Mesenchymal stem cell (in vitro differentiated cells and primary cell): ENCODE measurements around the gene RPSA.
A peak's percentile ranks its signal among the peaks of the same experiment; 100 is the strongest.
"Not testable (repeated sequence)": the region's sequence is repeated elsewhere in the genome, so short reads cannot be mapped to it uniquely, and the experiment has no call there.

Experiments used
- DNase-seq: peaks from one replicate; pipeline ENCODE4 v3.0.0-alpha.2; 2013
- H2AFZ ChIP-seq: one replicate; pipeline ENCODE4 v1.6.1; 2013; ENCODE audit warnings: low read depth, mild to moderate bottlenecking, control low read depth, inconsistent platforms, low read length, moderate library complexity
- H2AK5ac ChIP-seq: 2 replicates; pipeline ENCODE4 v1.6.1; 2013; ENCODE audit warnings: low read length, moderate library complexity, mild to moderate bottlenecking, inconsistent platforms; ENCODE audit not compliant: severe bottlenecking
- H2BK120ac ChIP-seq: one replicate; pipeline ENCODE4 v1.6.1; 2013; ENCODE audit warnings: low read depth, mild to moderate bottlenecking, inconsistent platforms, low read length, moderate library complexity
- H2BK12ac ChIP-seq, 2 experiments: one replicate each; pipeline ENCODE4 v1.6.1; 2013; ENCODE audit warnings: inconsistent platforms in 2 of 2, low read length in 2 of 2, mild to moderate bottlenecking in 2 of 2, moderate library complexity in 2 of 2, control low read depth in 1 of 2
- H2BK15ac ChIP-seq: one replicate; pipeline ENCODE4 v1.6.1; 2013; ENCODE audit warnings: mild to moderate bottlenecking, low read depth, inconsistent platforms; ENCODE audit not compliant: poor library complexity, severe bottlenecking
- H2BK5ac ChIP-seq: 2 replicates; pipeline ENCODE4 v1.6.1; 2013; ENCODE audit warnings: low read depth, mild to moderate bottlenecking, low read length, control low read depth, inconsistent platforms; ENCODE audit not compliant: poor library complexity, severe bottlenecking
- H3K14ac ChIP-seq, 2 experiments: one replicate each; pipeline ENCODE4 v1.6.1; 2013; ENCODE audit warnings: inconsistent platforms in 2 of 2, low read length in 2 of 2, control low read depth in 1 of 2, mild to moderate bottlenecking in 1 of 2, moderate library complexity in 1 of 2
- H3K18ac ChIP-seq, 2 experiments: one replicate each; pipeline ENCODE4 v1.6.1; 2013; ENCODE audit warnings: inconsistent platforms in 2 of 2, low read length in 2 of 2, control low read depth in 1 of 2, low read depth in 1 of 2, mild to moderate bottlenecking in 1 of 2
- H3K23ac ChIP-seq, 2 experiments: one replicate each; pipeline ENCODE4 v1.6.1; 2013; ENCODE audit warnings: inconsistent platforms in 2 of 2, low read length in 2 of 2, mild to moderate bottlenecking in 2 of 2, moderate library complexity in 2 of 2, control low read depth in 1 of 2
- H3K27ac ChIP-seq: 2 replicates; pipeline ENCODE4 v1.5.1; 2013; ENCODE audit warnings: mild to moderate bottlenecking, moderate library complexity, low read length, control low read depth, inconsistent platforms; ENCODE audit not compliant: poor library complexity, severe bottlenecking
- H3K27me3 ChIP-seq, 2 experiments: 2 replicates each; pipeline versions ENCODE4 v1.6.1 to v1.7.0; 2013; ENCODE audit warnings: low read length in 2 of 2, mild to moderate bottlenecking in 2 of 2, moderate library complexity in 2 of 2, control low read depth in 1 of 2, inconsistent platforms in 1 of 2; ENCODE audit not compliant: control insufficient read depth in 1 of 2, insufficient read depth in 1 of 2
- H3K36me3 ChIP-seq, 2 experiments: 2 replicates each; pipeline versions ENCODE4 v1.6.1 to v1.7.0; 2013; ENCODE audit warnings: low read length in 2 of 2, control low read depth in 1 of 2, inconsistent platforms in 1 of 2, low read depth in 1 of 2, mild to moderate bottlenecking in 1 of 2; ENCODE audit not compliant: insufficient read depth in 2 of 2, control insufficient read depth in 1 of 2
- H3K4ac ChIP-seq, 2 experiments: one replicate each; pipeline ENCODE4 v1.6.1; 2013; ENCODE audit warnings: inconsistent platforms in 2 of 2, low read length in 2 of 2, mild to moderate bottlenecking in 2 of 2, moderate library complexity in 2 of 2, control low read depth in 1 of 2, low read depth in 1 of 2
- H3K4me1 ChIP-seq: 2 replicates; pipeline ENCODE4 v1.6.1; 2013; ENCODE audit warnings: low read depth, low read length, control low read depth; ENCODE audit not compliant: control insufficient read depth, insufficient read depth
- H3K4me2 ChIP-seq: 2 replicates; pipeline ENCODE4 v1.6.1; 2013; ENCODE audit warnings: low read length, mild to moderate bottlenecking, inconsistent platforms; ENCODE audit not compliant: poor library complexity, severe bottlenecking
- H3K4me3 ChIP-seq, 2 experiments: 2 replicates each; pipeline versions ENCODE4 v1.5.1 to v1.7.0; 2013; ENCODE audit warnings: low read length in 2 of 2, mild to moderate bottlenecking in 2 of 2, control low read depth in 1 of 2, low read depth in 1 of 2; ENCODE audit not compliant: insufficient read depth in 1 of 2
- H3K79me1 ChIP-seq: replicated peaks from 2 replicates; pipeline ENCODE4 v1.6.1; 2013; ENCODE audit warnings: mild to moderate bottlenecking, control low read depth, low read length, inconsistent platforms; ENCODE audit not compliant: poor library complexity, severe bottlenecking
- H3K9ac ChIP-seq: 2 replicates; pipeline ENCODE4 v1.7.0; 2013; ENCODE audit warnings: mild to moderate bottlenecking, low read length, moderate library complexity
- H3K9me3 ChIP-seq: 2 replicates; pipeline ENCODE4 v1.7.0; 2013; ENCODE audit warnings: mild to moderate bottlenecking, low read length; ENCODE audit not compliant: control insufficient read depth
- H4K8ac ChIP-seq: one replicate; pipeline ENCODE4 v1.6.1; 2013; ENCODE audit warnings: inconsistent platforms, mild to moderate bottlenecking, low read length, moderate library complexity
- H4K91ac ChIP-seq: one replicate; pipeline ENCODE4 v1.6.1; 2013; ENCODE audit warnings: mild to moderate bottlenecking, low read length, inconsistent platforms
- WGBS: methylation state at CpG from one replicate; pipeline ENCODE4 v1.1.7; 2013; ENCODE audit warnings: mixed read lengths; 5-methylcytosine and 5-hydroxymethylcytosine counted together

RPSA gene

GRCh38 chr3:39412668-39413260 is 6.2 kb downstream of the RPSA start:
- no peak overlapping the region for H4K91ac ChIP-seq
- peaks cover 11% of the 10 kb centered on the region for H3K79me1 ChIP-seq
- H2BK12ac ChIP-seq = no peak overlapping the region
- no peak for DNase-seq
- no peak overlapping the region for H3K4ac ChIP-seq
- H3K9ac ChIP-seq = peak overlapping the region; percentile 9
- H3K27ac ChIP-seq = no peak overlapping the region
- no peaks in the 10 kb centered on the region for H3K9me3 ChIP-seq
- H3K4me3 ChIP-seq = no peak overlapping the region
- no peak overlapping the region for H3K18ac ChIP-seq
- H2BK120ac ChIP-seq = no peak overlapping the region
- H2BK15ac ChIP-seq = no peak overlapping the region
- peak overlapping the region; percentile 28 for H4K8ac ChIP-seq
- no peak overlapping the region for H2AK5ac ChIP-seq
- peaks cover 54 to 72% of the 10 kb centered on the region in 2 experiments for H3K36me3 ChIP-seq
- H3K23ac ChIP-seq = no peak overlapping the region
- H2BK5ac ChIP-seq = no peak overlapping the region
- H3K4me2 ChIP-seq = no peak overlapping the region
- 96% methylated on average over 9 of the region's 9 CpGs for WGBS
- H3K14ac ChIP-seq = no peak overlapping the region
- H3K4me1 ChIP-seq = peaks cover 15% of the 10 kb centered on the region
- no peaks in the 10 kb centered on the region for H3K27me3 ChIP-seq
- H2AFZ ChIP-seq = no peak overlapping the region

- no peak overlapping the region for H2AFZ ChIP-seq
- no peak overlapping the region for H4K91ac ChIP-seq
- no peak for DNase-seq
- peak overlapping the region; percentile 30 for H2BK15ac ChIP-seq
- H3K4me1 ChIP-seq = peaks cover 10% of the 10 kb centered on the region
- H3K27ac ChIP-seq = no peak overlapping the region
- no peak overlapping the region for H3K18ac ChIP-seq
- H3K4ac ChIP-seq = no peak overlapping the region
- H3K9ac ChIP-seq = peak overlapping the region; percentile 9
- no peak overlapping the region for H2BK12ac ChIP-seq
- H3K23ac ChIP-seq = no peak overlapping the region
- H3K14ac ChIP-seq = no peak overlapping the region
- WGBS = 90% methylated on average over 6 of the region's 6 CpGs
- peaks cover 48 to 62% of the 10 kb centered on the region in 2 experiments for H3K36me3 ChIP-seq
- no peak overlapping the region for H2BK5ac ChIP-seq
- no peaks in the 10 kb centered on the region for H3K9me3 ChIP-seq
- peaks cover 11% of the 10 kb centered on the region for H3K79me1 ChIP-seq
- H4K8ac ChIP-seq = no peak overlapping the region
- H3K4me2 ChIP-seq = no peak overlapping the region
- H2AK5ac ChIP-seq = no peak overlapping the region
- no peaks in the 10 kb centered on the region for H3K27me3 ChIP-seq
- H2BK120ac ChIP-seq = no peak overlapping the region
- H3K4me3 ChIP-seq = no peak overlapping the region
Measured at GRCh38 chr3:39413691-39414420, 7.3 kb downstream of the RPSA start.

- no peak overlapping the region for H4K8ac ChIP-seq
- H2AK5ac ChIP-seq = no peak overlapping the region
- no peak overlapping the region for H3K4me2 ChIP-seq
- peak overlapping the region; percentile 30 for H2BK15ac ChIP-seq
- H4K91ac ChIP-seq = no peak overlapping the region
- peaks cover 9% of the 10 kb centered on the region for H3K4me1 ChIP-seq
- H3K79me1 ChIP-seq = peaks cover 11% of the 10 kb centered on the region
- H3K9me3 ChIP-seq = no peaks in the 10 kb centered on the region
- no peak overlapping the region for H3K23ac ChIP-seq
- no peak overlapping the region for H2AFZ ChIP-seq
- H2BK5ac ChIP-seq = no peak overlapping the region
- no peak for DNase-seq
- H3K36me3 ChIP-seq = peaks cover 44 to 56% of the 10 kb centered on the region in 2 experiments
- no peak overlapping the region for H3K27ac ChIP-seq
- H2BK120ac ChIP-seq = no peak overlapping the region
- H3K9ac ChIP-seq = peak overlapping the region; percentile 1
- no peaks in the 10 kb centered on the region for H3K27me3 ChIP-seq
- H3K18ac ChIP-seq = no peak overlapping the region
- no peak overlapping the region for H3K4me3 ChIP-seq
- WGBS = 90% methylated on average over 2 of the region's 2 CpGs
- no peak overlapping the region for H3K14ac ChIP-seq
- no peak overlapping the region for H2BK12ac ChIP-seq
- no peak overlapping the region for H3K4ac ChIP-seq
Measured at GRCh38 chr3:39414421-39414907, 7.9 kb downstream of the RPSA start.

- H3K9me3 ChIP-seq, H2AK5ac ChIP-seq, H3K4me1 ChIP-seq, H3K79me1 ChIP-seq, H3K9ac ChIP-seq, H2BK120ac ChIP-seq, H2AFZ ChIP-seq, H3K4ac ChIP-seq, H3K23ac ChIP-seq, H3K27ac ChIP-seq, H2BK15ac ChIP-seq, H3K27me3 ChIP-seq, H2BK5ac ChIP-seq, DNase-seq, H2BK12ac ChIP-seq, H4K91ac ChIP-seq, H3K4me3 ChIP-seq, H3K14ac ChIP-seq, H3K4me2 ChIP-seq, H4K8ac ChIP-seq, H3K18ac ChIP-seq: not testable (repeated sequence)
- 97% methylated on average over 2 of the region's 3 CpGs for WGBS
- peaks cover 39 to 48% of the 10 kb centered on the region in 2 experiments for H3K36me3 ChIP-seq
Measured at GRCh38 chr3:39415302-39415701, 8.8 kb downstream of the RPSA start.
